Prostate gland (tissue), 2 donors: Measurements from ENCODE around the gene NRSN2. TPM values are rescaled to one million over a fixed set of nuclear protein-coding genes. Genes with fewer than 3 reads are reported as not detected.
A peak's percentile ranks its signal among the peaks of the same experiment; 100 is the strongest.
"Not testable (repeated sequence)": the region's sequence is repeated elsewhere in the genome, so short reads cannot be mapped to it uniquely, and the experiment has no call there.

Experiments
- DNase-seq: peaks from one replicate; pipeline ENCODE4 v3.0.0-alpha.2; 2019; ENCODE audit warnings: low spot score
- H3K27ac ChIP-seq, 2 donors: fragments of 200-600 bp; sonication (generic); 2 replicates each; pipeline ENCODE4 v1.5.1; 2017 to 2019
- H3K27me3 ChIP-seq: fragments of 200-600 bp; sonication (generic); replicated peaks from 2 replicates; pipeline ENCODE4 v1.5.1; 2019; ENCODE audit not compliant: insufficient read depth
- H3K36me3 ChIP-seq, 2 donors: fragments of 200-600 bp; sonication (generic); 1 replicate in 1 of 2; 2 replicates in 1 of 2; pipeline versions ENCODE4 v1.5.1 to v1.8.1; 2017 to 2019
- H3K4me1 ChIP-seq: fragments of 200-600 bp; sonication (generic); replicated peaks from 2 replicates; pipeline ENCODE4 v1.5.1; 2019
- H3K4me3 ChIP-seq, 2 donors: fragments of 200-600 bp; sonication (generic); 2 replicates each; pipeline ENCODE4 v1.5.1; 2017 to 2019
- H3K9me3 ChIP-seq: fragments of 200-600 bp; sonication (generic); 2 replicates; pipeline ENCODE4 v1.5.1; 2017
- CTCF ChIP-seq, 4 experiments: fragments of 200-600 bp in 2 of 4; fragments of 450-650 bp in 2 of 4; sonication (generic) in 2 of 4; IDR thresholded peaks; 1 replicate in 3 of 4; 2 replicates in 1 of 4; pipeline ENCODE4 v1.5.1; 2016 to 2019; ENCODE audit warnings: antibody characterized with exemption in 4 of 4, mild to moderate bottlenecking in 2 of 4, moderate library complexity in 2 of 4
- POLR2A ChIP-seq: fragments of 450-650 bp; IDR thresholded peaks from one replicate; pipeline ENCODE4 v1.6.1; 2016; ENCODE audit warnings: antibody characterized with exemption, mild to moderate bottlenecking
- POLR2AphosphoS5 ChIP-seq: sonication (generic); formaldehyde crosslinking; IDR thresholded peaks from one replicate; pipeline ENCODE4 v1.6.1; 2017; ENCODE audit warnings: antibody characterized with exemption
- WGBS: methylation state at CpG from one replicate; pipeline ENCODE4 v1.1.5; 2018; 5-methylcytosine and 5-hydroxymethylcytosine counted together
- intact Hi-C: fragments of 100-400 bp; cut with DNase I; formaldehyde crosslinking; loops from one replicate; pipeline ENCODE4 v1.14.2; 2022
- total RNA-seq, 2 donors: library from RNA; depleted of rRNA; stranded (reverse); fragments of >200 nt; gene quantifications; one replicate each; pipeline ENCODE4 v1.1.0, GENCODE V29; 2016

Gene NRSN2
- total RNA-seq, 2 donors from 2014 or later, result 26.3 to 48.3 TPM

DNA sequence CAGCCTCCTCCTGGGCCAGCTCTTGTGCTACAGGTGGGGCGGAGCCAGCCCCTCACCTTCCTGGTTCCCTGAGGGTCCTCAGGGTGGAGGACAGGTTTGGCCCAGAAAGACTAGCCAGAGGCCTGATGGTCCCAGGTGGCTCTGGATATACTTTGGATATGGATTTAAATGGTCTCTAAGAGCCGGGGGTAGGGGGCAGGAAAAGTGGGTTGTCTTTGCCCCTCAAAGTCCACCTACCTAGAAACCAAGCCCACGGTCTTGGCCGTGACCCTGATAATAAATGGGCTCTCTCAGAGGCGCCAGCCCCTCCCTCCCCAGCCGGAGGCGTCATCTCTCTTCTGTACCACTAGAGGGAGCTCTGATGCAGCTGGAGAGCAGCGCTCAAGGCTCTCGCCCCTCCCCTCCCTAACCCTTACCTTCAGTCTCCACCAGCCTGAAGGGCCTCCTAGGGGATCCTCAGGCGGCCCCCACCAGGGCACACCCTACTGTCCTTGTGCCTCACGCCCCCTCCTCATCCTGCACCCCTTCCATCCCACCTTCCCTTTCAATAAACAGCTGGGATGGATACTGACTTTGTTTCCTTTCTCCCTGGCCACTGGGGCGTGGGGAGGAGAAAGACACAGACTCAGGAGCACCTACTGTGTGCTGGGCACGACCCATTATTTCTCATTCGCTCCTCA lies 7.5 kb downstream of the NRSN2 start:
- peak; percentile 84 to 95 (median 91) for TF ChIP-seq CTCF (IDR thresholded peaks at IDR 0.05)
- no peak for TF ChIP-seq POLR2A
- peak; percentile 71 for TF ChIP-seq POLR2AphosphoS5
- Histone ChIP-seq H3K36me3 (no peaks in the 10 kb centered on the region), H3K4me1 (no peaks in the 10 kb centered on the region), H3K27me3 (no peaks in the 10 kb centered on the region), H3K9me3 (no peaks in the 10 kb centered on the region), H3K4me3 (no peak overlapping the region), H3K27ac (no peak overlapping the region)
- WGBS, result 17% methylated on average over 14 of the region's 14 CpGs
- peak; percentile 68 for DNase-seq
- intact Hi-C loops, result loop anchor here (2.0 to 10.0 kb wide), 3 partner anchors 53 to 380 kb away; partner anchors contain the start of gene RBCK1

DNA sequence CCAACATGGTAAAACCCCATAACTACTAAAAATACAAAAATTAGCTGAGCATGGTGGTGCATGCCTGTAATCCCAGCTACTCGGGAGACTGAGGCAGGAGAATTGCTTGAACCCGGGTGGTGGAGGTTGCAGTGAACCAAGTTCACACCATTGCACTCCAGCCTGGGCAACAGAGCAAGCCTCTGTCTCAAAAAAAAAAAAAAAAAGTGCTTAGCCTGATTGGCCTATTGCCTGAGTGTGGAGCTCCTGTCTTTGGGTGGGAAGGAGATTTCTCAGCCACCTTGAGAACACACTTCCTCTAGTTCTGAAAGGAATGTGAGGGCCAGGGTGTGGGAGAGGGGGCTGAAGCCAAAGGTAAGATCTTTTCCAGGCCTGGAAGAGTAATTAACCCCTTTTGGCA lies 9.2 kb downstream of the NRSN2 start:
- not testable (repeated sequence) for DNase-seq, H3K36me3 ChIP-seq, H3K9me3 ChIP-seq, H3K4me3 ChIP-seq, H3K27ac ChIP-seq, H3K27me3 ChIP-seq, H3K4me1 ChIP-seq
- intact Hi-C loops, result loop anchor here (5.0 to 10.0 kb wide), 2 partner anchors 291 to 379 kb away; no protein-coding TSS in a partner anchor
- WGBS, result 85% methylated on average over 2 of the region's 2 CpGs

DNA sequence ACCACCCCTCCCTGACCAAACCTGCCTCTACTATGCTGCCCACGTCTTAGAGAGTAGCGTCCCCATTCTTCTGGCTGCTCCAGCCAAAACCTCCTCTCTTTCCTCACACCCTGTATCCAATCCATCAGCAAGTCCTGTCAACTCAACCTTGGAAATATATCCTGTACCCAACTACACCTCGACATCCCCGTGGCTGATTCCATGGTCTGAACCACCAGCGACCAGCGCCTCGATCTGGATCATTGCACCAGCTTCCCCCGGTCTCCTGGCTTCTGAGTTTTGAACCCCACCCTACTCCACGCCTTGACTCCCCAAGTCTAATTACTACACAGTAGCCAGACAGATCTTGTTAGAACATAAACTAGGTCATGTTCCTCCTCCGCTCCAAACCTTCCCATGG lies 9.8 kb downstream of the NRSN2 start:
- H3K36me3 ChIP-seq, result no peaks in the 10 kb centered on the region
- no peak for DNase-seq
- no peaks in the 10 kb centered on the region for H3K9me3 ChIP-seq
- no peak overlapping the region for H3K4me3 ChIP-seq
- intact Hi-C loops, result loop anchor here (5.0 to 10.0 kb wide), 2 partner anchors 291 to 378 kb away; no protein-coding TSS in a partner anchor
- TF ChIP-seq POLR2A (no peak), POLR2AphosphoS5 (no peak), CTCF (IDR thresholded peaks at IDR 0.05) (no peak)
- H3K4me1 ChIP-seq, result no peaks in the 10 kb centered on the region
- H3K27me3 ChIP-seq, result no peaks in the 10 kb centered on the region
- WGBS, result 90% methylated on average over 10 of the region's 10 CpGs
- no peak overlapping the region for H3K27ac ChIP-seq

- Histone ChIP-seq H3K27ac (no peak overlapping the region), H3K4me3 (no peak overlapping the region), H3K9me3 (no peaks in the 10 kb centered on the region), H3K36me3 (no peaks in the 10 kb centered on the region), H3K4me1 (no peaks in the 10 kb centered on the region), H3K27me3 (no peaks in the 10 kb centered on the region)
- TF ChIP-seq POLR2A (no peak), POLR2AphosphoS5 (no peak), CTCF (IDR thresholded peaks at IDR 0.05) (no peak)
- intact Hi-C loops, result loop anchor here (5.0 to 10.0 kb wide), 2 partner anchors 288 to 376 kb away; no protein-coding TSS in a partner anchor
- DNase-seq, result no peak
- 79% methylated on average over 4 of the region's 4 CpGs for WGBS
Measured at GRCh38 chr20:358891-359555, 12.1 kb downstream of the NRSN2 start.

DNA sequence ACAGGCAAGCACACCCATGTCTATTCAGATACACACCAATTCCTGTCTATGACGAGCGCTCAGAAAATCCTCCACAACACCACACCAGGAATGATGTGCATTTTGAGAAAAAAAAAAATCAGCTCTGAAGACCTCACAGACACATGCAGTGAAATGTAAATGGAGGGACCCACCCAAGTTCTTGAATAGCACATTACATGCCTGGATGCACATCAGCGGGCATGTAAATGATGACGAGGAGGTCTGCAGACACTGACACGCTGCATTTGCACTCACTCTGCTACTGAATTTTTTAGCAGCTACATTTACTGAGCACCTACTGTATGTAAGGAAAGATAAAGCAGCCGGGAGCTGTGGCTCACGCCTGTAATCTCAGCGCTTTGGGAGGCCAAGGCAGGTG lies 14.7 kb downstream of the NRSN2 start:
- intact Hi-C loops, result no loop called here
- Histone ChIP-seq H3K9me3 (no peaks in the 10 kb centered on the region), H3K4me3 (no peak overlapping the region), H3K36me3 (no peaks in the 10 kb centered on the region), H3K4me1 (no peaks in the 10 kb centered on the region), H3K27ac (no peak overlapping the region), H3K27me3 (no peaks in the 10 kb centered on the region)
- TF ChIP-seq POLR2A (no peak), CTCF (IDR thresholded peaks at IDR 0.05) (no peak), POLR2AphosphoS5 (no peak)
- DNase-seq, result no peak
- WGBS, result 85% methylated on average over 8 of the region's 8 CpGs
